Measurements from ENCODE around the gene BST1.

BST1 gene

GRCh38 chr4:15676039-15676438, 26.8 kb upstream of the BST1 start:
- DNase-seq (ENCODE audit: low read depth): no peak

DNA sequence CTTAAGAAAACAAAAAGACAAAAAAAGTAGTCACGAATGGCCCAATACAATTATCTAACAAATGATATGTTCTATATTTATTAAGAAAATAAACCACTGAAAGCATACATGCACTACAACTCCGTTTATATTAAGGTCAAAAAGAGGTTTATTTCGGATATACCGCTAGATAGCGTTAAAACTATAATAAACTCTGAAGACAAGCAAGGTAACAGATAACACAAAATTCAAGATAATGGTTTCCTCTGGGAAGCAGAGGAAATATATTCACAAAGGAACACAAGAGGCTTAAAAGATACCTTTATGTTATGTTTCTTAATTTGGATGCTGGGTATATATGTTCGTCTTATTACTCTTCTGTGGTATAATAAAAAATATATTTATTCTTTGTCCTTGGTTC, 26.0 kb upstream of the BST1 start:
- no peak for DNase-seq (ENCODE audit: low read depth)

DNA sequence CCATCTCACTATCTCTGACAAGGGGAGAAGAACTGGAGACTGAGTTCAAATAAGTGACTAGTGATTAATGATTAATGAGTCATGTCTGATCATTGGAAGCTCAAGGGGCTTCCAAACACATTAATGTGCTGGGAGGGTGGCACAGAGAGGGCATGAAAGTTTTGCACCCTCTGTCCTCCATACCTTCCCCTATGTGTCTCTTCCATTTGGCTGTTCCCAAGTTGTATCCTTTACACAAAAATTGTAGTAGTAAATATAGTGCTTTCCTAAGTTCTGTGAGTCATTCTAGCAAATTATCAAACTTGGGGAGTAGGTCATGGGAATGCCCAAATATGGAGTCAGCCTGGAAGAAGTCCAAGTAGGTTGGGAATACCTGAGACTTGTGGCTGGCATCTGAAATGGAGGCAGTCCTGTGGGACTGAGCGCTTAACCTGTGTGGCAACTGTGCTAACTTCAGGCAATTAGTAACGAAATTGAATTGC, 25.3 kb upstream of the BST1 start:
- DNase-seq (ENCODE audit: low read depth): no peak

- DNase-seq (ENCODE audit: low read depth): no peak
Observed at GRCh38 chr4:15681067-15681371, 21.8 kb upstream of the BST1 start.

DNA sequence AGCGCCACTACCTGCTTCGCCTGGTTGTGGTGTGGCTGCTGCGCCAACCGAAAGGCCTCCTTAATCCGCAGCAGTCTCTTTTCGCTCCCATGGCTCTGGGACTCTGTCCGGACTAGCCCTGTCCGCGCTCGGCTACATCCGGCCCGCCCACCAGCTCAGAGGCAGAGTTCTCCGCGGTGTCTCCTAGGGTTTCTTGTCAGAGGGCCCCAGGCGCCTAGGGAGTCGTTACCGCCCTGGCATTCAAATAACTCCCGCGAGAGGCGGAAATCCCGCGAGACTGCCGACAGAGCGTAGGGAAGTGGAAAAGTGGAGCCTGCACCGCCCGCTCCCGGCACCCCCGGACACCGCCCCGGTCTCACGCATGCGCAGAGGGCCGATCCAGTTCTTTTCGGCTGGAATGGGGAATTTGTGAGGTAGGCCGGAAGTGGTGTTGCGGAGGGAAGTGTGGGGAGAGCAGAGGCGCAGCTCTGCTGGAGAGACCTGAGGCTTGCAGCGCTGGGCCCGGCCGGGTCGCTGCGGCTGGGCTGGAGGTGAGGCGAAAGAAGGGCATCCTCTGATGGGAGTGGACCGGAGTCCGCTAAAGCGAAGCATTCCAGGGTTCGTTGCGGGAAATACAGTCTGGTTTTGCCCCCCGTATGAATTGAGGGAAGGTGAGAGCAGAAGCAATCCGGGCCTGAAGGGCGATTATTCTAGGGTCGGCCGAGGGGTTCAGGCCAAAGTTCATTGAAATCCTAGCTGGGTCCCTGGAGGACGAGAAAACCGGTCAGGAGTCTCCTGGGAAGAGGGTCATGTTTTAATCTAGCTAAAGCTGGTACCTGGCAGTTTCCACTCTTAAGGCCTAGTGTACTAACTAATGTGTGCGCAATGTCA, 21.3 kb upstream of the BST1 start, which contains the start of gene FAM200B:
TSS of gene FAM200B (plus strand) at position 456 of the 870 bp plus-strand sequence. CDS start 5,151 bp downstream, outside the sequence.
- DNase-seq (ENCODE audit: low read depth): peak; percentile 97

DNA sequence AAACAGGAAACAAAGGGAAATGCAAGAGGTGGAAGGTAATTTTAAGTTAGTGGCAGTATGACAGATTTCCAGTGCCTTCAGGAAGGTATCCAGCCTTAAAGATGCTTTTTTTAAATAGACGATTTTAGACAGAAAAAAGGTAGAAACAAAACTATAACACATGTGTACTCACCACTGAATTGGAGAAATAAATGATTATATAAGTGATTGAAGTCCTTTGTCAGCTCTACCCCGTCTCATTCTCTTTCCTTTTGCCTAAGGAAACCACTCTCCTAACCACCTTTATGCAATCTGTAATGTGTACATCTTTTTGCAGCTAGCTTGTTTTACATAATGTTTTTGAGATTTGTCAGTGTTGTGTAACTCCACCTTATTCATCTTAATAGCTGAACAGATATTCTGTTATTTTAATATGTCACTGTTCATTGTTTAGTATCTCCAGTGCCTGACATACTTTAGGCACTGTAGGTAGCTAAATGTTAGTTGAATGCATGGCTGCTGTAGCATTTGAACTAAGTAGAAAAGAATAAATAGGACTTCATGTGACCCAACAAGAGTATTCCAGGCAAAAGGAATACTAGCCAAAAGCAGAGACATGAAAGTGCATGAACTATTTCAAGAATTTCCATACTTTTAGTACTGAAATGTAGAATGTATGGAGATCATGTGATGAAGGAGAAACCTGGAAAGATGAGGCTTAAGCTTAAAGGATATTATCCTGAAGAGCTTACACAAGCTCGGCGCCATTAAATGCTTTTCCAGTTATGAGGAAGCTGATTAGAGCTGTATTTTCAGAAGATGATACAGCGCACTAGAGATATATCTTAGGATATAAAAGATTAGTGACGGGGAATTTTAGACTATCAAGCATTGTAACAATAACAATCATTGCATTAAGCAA, 20.4 kb upstream of the BST1 start:
- DNase-seq (ENCODE audit: low read depth): no peak

GRCh38 chr4:15683143-15683495, 19.7 kb upstream of the BST1 start:
- DNase-seq (ENCODE audit: low read depth): no peak

GRCh38 chr4:15684498-15684897, 18.4 kb upstream of the BST1 start:
- DNase-seq (ENCODE audit: low read depth): no peak

- no peak for DNase-seq (ENCODE audit: low read depth)
Observed at GRCh38 chr4:15688051-15688450, 14.8 kb upstream of the BST1 start.

DNA sequence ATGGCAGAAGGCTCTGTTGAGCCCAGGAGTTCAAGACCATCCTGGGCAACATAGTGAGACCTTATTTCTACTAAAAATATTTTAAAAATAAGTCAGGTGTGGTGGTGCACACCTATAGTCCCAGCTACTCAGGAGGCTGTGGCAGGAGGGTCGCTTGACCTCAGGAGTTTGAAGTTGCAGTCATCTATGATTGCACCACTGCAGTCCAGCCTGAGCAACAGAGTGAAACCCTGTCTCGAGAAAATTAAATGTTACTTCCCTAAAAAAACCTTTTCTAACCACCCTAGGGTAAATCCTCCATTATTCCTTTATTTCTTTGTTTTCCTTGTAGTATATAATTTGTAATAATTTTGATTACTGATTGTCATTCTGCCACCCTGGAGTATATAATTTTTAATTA, 13.3 kb upstream of the BST1 start:
- no peak for DNase-seq (ENCODE audit: low read depth)

DNA sequence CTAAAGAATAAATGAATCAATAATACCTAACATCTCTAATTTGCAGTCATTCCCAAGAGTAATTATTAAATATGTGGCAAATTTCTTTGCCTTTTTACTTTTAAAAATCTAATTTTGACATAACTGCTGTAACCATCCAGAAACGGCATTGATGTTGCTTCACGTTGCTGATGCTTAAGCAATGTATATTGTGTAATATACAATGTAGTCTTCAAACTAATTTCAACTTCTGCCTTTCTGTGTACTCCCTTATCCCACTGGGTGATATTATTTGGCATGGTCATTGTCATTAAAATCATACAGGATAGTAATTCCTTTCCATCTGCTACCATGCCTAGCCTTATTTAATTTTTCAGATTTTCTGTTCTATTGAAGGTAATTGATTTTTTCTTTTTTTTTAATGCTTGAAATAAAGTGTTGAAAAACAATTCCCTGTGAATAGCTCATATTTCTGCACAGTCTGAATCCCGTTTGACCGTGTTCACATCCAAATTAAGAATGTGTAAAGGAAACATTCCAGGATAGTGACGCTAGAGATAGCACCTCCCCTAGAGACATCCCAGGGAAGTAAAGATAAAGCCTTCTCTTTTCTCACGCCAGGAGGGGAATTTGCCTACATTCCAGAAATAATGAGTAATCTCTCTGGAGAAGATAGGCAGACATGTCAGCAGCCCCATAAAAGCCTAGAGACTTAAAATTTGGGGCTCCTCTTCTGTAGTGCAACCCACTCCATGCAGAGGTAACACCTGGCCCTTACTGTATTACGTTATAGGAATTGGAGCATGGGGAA, 12.7 kb upstream of the BST1 start:
- peak; percentile 62 for DNase-seq (ENCODE audit: low read depth)

DNA sequence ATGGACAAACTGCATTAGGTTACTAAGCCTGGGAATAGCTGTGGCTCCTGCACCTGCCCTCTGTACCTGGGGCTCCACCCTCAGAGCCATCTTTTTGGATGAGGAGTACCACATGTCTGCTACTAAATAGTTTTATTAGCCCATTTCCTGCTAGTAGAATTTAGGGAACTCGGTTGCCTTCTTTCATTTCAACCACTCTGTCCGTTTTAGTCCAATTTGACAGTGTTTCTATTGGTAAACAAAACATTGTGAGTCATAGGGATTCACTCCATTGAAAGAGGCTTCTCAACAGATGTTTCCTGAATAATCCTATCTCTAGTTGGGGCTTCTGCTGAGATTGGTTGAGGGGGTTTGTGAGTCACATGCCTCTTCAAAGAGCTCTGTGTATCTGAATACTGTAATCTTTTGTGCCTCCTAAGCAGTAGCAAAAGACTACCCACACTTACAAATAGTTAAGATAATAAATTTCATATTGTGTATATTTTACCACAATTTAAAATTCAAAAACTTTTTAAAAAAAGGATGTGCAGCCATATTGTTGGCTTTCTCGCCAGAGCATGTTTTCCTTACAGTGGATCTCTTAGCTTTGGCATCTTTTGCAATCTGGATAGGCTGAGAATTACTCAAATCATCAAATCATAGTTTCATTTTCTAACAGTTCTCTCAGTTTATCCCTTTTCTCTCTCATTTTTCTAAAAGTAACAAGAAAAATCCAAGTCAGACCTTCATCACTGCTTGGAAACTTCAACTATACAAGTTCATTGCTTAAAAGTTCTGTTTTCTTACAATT, 11.3 kb upstream of the BST1 start:
- DNase-seq (ENCODE audit: low read depth): peak; percentile 48

DNA sequence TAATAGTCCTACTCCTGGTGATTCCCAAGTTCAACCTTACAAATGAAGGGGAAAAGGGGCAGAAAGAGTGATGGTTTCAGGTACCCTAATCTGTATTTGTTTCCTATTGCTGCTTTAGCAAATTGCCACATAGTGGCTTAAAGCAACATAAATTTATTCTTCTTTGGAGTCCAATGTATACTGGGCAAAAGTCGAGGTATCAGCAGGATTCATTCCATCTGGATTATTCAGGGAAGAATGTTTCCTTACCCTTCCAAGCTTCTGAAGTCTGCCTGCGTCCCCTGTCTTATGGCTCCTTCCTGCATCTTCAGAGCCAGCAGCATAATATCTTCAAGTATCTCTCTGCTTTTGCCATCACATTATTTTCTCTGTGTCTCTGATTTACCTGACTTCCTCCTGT, 10.3 kb upstream of the BST1 start:
- no peak for DNase-seq (ENCODE audit: low read depth)

DNA sequence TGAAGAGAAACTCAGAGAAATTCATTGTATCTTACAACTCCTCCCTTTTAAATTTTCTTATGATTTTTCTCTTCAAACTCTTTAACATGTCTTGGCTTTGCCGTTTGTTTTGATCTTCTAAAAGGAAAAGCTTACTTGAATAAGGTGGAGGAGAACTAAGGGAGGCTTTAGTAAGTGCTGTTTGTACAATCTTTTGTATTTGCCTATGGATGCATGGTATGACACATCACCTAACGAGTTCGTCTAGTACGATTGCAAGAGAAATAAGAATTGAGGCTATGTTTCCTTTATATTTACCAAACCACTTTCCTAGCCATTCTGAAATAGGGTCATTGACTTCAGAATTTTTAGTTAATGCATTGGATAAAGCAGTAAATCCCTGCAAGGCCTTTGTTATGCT, 8.4 kb upstream of the BST1 start:
- no peak for DNase-seq (ENCODE audit: low read depth)

DNA sequence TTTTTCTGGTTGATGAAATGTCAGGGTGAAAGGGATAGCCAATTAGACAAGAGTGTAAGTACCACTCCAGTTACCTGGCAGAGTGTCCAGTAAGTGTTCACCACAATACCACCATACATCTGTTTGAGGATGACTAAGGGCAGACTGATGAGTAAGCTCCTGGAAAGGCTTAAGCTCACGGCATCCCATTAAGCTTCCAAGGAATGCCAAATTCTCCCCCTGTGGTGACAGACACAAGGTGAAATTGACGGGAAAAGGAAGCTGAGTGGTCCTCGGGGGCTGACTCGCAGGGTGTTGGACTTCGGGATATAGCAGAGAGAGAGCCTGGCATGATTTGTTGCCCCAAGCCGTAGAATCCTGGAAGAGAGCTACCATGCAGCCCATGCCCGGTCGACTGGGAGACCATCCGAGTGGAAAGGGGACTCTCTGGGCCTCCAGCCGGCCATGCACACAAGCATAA, 7.6 kb upstream of the BST1 start:
- DNase-seq (ENCODE audit: low read depth): peak; percentile 87

DNA sequence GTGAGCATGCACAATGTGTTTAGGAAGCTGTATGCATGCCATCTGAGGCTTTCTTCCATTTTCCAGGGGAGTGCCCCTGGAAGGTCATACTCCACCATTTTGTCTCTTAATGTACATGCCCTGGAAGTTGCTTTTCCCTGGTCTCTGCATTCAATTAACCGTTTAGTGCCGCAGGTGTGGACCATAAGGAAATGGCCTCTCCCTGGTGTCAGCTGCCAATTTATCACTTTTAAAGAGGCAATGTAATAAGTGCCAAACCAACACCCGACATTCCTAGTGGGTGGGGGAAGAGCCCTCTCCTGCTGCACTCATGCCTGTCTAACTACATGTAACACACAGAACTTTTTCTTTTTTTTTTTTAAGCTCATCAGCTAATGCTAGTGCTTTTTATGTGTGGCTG, 7.1 kb upstream of the BST1 start:
- no peak for DNase-seq (ENCODE audit: low read depth)

DNA sequence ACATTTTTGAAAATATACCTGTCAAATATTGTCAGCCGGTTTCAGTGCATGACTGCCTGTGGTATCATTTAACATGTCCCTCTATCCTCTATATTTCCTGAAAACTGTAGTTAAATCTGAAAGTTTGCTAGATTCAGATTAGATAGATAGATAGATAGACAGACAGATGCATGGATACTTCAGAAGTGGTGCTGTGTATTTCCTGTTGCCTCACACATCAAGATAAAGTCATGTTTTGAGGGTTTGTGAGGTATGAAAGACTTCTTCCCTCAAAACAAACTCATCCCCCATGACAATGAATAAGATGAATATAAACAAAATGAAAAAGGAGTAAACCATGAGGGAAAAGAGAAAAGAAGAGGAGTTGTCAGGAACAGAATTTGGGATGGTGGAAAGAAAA, 6.0 kb upstream of the BST1 start:
- no peak for DNase-seq (ENCODE audit: low read depth)

GRCh38 chr4:15703439-15703838, 574 bp downstream of the BST1 start:
- DNase-seq (ENCODE audit: low read depth): no peak

GRCh38 chr4:15704129-15704528, 1.3 kb downstream of the BST1 start:
- DNase-seq (ENCODE audit: low read depth): no peak

DNA sequence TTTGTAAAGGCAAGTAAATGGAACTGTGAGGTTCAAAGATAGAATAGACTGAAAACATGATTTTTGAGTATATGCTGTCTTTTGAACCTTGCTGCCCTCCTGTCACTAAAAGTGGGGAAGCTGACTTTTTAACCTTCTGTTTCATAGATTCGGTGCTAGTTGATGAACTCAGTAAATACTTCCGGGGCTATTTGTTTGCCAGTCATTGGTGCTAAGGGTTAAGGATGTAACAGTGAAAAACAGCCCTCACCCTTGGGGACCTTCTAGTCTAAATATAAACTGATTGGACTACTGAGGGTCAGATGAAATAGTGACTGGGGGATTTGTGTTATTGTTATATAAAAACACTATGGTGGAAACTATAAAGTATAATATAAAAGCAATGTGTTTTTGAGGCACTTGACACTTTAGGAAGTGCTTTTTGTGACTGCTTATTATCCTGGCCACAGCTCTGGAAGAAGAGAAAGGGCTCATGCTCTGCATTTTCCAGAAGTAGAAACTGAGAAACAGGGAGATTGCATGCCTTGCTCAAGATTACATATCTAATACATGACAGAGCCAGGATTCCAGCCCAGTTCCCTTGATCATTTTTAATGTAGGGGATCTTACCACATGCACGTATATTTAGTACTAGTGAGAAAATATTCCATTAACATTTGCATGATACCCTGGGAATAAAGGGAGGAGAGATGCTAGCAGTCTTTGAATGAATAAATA, 3.9 kb downstream of the BST1 start:
- DNase-seq (ENCODE audit: low read depth): no peak

DNA sequence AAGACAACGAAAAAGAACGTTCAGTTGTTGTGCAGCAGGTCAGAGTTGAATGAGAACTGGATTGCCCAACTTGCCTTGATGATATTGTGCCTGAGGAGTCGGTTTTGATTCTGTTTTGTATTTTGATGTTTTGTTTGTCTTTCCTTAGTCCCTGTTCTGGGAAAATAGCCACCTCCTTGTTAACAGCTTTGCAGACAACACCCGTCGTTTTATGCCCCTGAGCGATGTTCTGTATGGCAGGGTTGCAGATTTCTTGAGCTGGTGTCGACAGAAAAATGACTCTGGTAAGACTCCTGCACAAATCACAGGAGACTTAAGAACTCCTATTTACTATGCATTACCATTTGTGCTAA, 4.5 kb downstream of the BST1 start:
- DNase-seq (ENCODE audit: low read depth): peak; percentile 48

Data from GM04504 (cell line).